HCT116 (cell line): ENCODE data around the gene NOC2L.

Experiments used
- CEBPB ChIP-seq: IDR thresholded peaks from 2 replicates; pipeline ENCODE4 v1.6.1; 2012; ENCODE audit warnings: low read depth
- POLR2AphosphoS5 ChIP-seq: IDR thresholded peaks from 2 replicates; pipeline ENCODE4 v1.6.1; 2011; ENCODE audit warnings: mild to moderate bottlenecking, low read depth, low read length, moderate library complexity
- ZNF274 ChIP-seq: fragments of 200-500 bp; sonication (Bioruptor generic); IDR thresholded peaks from 2 replicates; pipeline ENCODE4 v1.6.1; 2014; ENCODE audit warnings: mild to moderate bottlenecking, low read depth, low read length, inconsistent platforms
- TF ChIP-seq, protein P1 (sequence below): IDR thresholded peaks from 2 replicates; pipeline ENCODE4 v1.6.1; 2011; ENCODE audit warnings: mild to moderate bottlenecking, low read length, moderate library complexity; ENCODE audit not compliant: insufficient replicate concordance; ENCODE audit errors: extremely low read depth
- TF ChIP-seq, protein P2 (sequence below), 3 experiments: fragments of 200-600 bp in 1 of 3; sonication (generic) in 1 of 3; IDR thresholded peaks in 2 of 3; conservative IDR thresholded peaks in 1 of 3; 2 replicates each; pipeline ENCODE4 v1.5.1; 2012 to 2017; ENCODE audit warnings: low read depth in 2 of 3, low read length in 2 of 3, antibody characterized with exemption in 1 of 3, borderline replicate concordance in 1 of 3, control low read depth in 1 of 3, mild to moderate bottlenecking in 1 of 3, mixed read lengths in 1 of 3, mixed run types in 1 of 3, moderate library complexity in 1 of 3; ENCODE audit not compliant: insufficient read depth in 1 of 3

DNA sequence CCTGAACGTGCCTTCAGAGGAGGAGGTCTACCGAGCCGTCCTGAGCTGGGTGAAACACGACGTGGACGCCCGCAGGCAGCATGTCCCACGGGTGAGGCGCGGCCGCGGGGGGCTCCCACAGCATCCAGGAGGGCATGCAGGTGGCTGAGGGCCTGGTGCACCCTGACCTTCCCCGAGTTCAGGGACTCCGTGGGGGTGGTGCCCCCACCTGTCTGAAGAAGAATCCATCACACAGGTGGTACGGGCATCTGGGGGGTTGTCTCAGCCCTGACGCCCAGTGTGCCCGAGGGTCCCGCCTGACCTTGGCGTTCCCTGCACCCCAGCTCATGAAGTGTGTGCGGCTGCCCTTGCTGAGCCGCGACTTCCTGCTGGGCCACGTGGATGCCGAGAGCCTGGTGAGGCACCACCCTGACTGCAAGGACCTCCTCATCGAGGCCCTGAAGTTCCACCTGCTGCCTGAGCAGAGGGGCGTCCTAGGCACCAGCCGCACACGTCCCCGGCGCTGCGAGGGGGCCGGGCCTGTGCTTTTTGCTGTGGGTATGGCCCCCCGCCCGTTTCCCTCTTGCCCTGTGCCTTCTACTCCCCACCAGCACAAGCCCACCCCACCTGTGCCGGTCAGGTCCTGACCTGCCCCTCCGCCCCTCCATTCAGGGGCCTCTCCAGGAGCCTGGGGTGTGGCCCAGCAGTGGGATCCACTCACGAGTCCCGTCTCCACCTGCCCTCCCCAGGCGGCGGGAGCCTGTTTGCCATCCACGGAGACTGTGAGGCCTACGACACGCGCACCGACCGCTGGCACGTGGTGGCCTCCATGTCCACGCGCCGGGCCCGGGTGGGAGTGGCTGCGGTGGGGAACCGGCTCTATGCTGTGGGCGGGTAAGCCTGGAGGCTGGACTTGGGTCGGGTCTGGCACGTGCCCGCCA is 3.6 kb upstream of the NOC2L start:
- TF ChIP-seq CEBPB = no peak
- TF ChIP-seq ZNF274 = no peak
- TF ChIP-seq, protein P1, sequence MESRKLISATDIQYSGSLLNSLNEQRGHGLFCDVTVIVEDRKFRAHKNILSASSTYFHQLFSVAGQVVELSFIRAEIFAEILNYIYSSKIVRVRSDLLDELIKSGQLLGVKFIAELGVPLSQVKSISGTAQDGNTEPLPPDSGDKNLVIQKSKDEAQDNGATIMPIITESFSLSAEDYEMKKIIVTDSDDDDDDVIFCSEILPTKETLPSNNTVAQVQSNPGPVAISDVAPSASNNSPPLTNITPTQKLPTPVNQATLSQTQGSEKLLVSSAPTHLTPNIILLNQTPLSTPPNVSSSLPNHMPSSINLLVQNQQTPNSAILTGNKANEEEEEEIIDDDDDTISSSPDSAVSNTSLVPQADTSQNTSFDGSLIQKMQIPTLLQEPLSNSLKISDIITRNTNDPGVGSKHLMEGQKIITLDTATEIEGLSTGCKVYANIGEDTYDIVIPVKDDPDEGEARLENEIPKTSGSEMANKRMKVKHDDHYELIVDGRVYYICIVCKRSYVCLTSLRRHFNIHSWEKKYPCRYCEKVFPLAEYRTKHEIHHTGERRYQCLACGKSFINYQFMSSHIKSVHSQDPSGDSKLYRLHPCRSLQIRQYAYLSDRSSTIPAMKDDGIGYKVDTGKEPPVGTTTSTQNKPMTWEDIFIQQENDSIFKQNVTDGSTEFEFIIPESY = no peak
- TF ChIP-seq, protein P2, sequence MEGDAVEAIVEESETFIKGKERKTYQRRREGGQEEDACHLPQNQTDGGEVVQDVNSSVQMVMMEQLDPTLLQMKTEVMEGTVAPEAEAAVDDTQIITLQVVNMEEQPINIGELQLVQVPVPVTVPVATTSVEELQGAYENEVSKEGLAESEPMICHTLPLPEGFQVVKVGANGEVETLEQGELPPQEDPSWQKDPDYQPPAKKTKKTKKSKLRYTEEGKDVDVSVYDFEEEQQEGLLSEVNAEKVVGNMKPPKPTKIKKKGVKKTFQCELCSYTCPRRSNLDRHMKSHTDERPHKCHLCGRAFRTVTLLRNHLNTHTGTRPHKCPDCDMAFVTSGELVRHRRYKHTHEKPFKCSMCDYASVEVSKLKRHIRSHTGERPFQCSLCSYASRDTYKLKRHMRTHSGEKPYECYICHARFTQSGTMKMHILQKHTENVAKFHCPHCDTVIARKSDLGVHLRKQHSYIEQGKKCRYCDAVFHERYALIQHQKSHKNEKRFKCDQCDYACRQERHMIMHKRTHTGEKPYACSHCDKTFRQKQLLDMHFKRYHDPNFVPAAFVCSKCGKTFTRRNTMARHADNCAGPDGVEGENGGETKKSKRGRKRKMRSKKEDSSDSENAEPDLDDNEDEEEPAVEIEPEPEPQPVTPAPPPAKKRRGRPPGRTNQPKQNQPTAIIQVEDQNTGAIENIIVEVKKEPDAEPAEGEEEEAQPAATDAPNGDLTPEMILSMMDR (IDR thresholded peaks at IDR 0.05 in 2 of 3, conservative IDR thresholded peaks at IDR 0.05 in 1 of 3; ENCODE audit: borderline replicate concordance in 1 of 3, insufficient read depth in 1 of 3, low read depth in 2 of 3, low read length in 2 of 3) = no peak
- TF ChIP-seq POLR2AphosphoS5 = no peak
